OCI-LY7 (cell line): Measurements from ENCODE around the gene FGF5.

ENCODE experiments used
- EZH2phosphoT487 ChIP-seq: fragments of 200-600 bp; sonication (generic); IDR thresholded peaks from 2 replicates; pipeline ENCODE4 v1.6.1; 2018; ENCODE audit warnings: low read depth, borderline replicate concordance, mild to moderate bottlenecking, mixed run types, antibody characterized with exemption, low read length, moderate library complexity, mixed read lengths
- TF ChIP-seq, protein P1 (sequence below): fragments of 200-600 bp; sonication (generic); conservative IDR thresholded peaks from 2 replicates; pipeline ENCODE4 v1.5.1; 2014; ENCODE audit warnings: mild to moderate bottlenecking, antibody characterized with exemption, low read length, moderate library complexity, mixed read lengths

DNA sequence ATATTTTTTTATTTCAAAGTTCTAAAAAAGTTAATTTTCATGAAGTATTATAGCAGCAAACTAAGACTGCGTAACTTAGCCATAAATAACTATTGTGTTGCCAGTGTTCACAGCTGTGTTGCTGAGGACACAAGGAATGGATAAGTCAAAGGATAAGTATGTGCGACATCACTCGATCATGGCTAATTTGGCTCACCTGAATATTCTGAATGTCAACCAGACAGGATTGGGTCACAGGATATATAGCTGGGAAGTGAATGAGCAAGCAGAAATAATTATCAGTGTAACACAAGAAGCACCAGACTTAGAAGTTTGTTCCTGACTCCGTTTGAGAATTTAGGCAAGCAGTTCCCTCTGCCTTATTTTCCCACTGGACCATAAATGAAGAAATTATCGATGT, 35.3 kb upstream of the FGF5 start:
- TF ChIP-seq, protein P1, sequence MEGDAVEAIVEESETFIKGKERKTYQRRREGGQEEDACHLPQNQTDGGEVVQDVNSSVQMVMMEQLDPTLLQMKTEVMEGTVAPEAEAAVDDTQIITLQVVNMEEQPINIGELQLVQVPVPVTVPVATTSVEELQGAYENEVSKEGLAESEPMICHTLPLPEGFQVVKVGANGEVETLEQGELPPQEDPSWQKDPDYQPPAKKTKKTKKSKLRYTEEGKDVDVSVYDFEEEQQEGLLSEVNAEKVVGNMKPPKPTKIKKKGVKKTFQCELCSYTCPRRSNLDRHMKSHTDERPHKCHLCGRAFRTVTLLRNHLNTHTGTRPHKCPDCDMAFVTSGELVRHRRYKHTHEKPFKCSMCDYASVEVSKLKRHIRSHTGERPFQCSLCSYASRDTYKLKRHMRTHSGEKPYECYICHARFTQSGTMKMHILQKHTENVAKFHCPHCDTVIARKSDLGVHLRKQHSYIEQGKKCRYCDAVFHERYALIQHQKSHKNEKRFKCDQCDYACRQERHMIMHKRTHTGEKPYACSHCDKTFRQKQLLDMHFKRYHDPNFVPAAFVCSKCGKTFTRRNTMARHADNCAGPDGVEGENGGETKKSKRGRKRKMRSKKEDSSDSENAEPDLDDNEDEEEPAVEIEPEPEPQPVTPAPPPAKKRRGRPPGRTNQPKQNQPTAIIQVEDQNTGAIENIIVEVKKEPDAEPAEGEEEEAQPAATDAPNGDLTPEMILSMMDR, result no peak
- TF ChIP-seq EZH2phosphoT487, result no peak
